ENCODE results near the gene OSBPL8.

The OSBPL8 gene

GRCh38 chr12:76556368-76556767, 3.2 kb downstream of the OSBPL8 start:
- peak overlapping the region; percentile 86; the same call in 1 of the 2 replicates for H3K4me2 ChIP-seq (ENCODE audit: low read length)
- no peaks in the 10 kb centered on the region for H3K27me3 ChIP-seq (ENCODE audit: insufficient read depth, low read length)
- H3K9me2 ChIP-seq (ENCODE audit: low read depth, low read length): no peaks in the 10 kb centered on the region
- H3F3A ChIP-seq (ENCODE audit: insufficient read depth, low read length): no peaks in the 10 kb centered on the region
- H3K4me1 ChIP-seq (ENCODE audit: insufficient read depth, low read length, severe bottlenecking): peaks cover 72% of the 10 kb centered on the region
- no peak overlapping the region; the same call in 1 of the 2 replicates for H3K9ac ChIP-seq (ENCODE audit: low read length)
- H3K4me3 ChIP-seq (ENCODE audit: low read depth, low read length, poor library complexity, severe bottlenecking): peak overlapping the region; percentile 17
- peak overlapping the region; percentile 60 for H3K27ac ChIP-seq (ENCODE audit: low read depth, low read length, poor library complexity, severe bottlenecking)
- H3K36me3 ChIP-seq (ENCODE audit: insufficient read depth, low read length): no peaks in the 10 kb centered on the region
- TF ChIP-seq CTCF (IDR thresholded peaks at IDR 0.05; ENCODE audit: low read length) (no peak), EZH2 (IDR thresholded peaks at IDR 0.05; ENCODE audit: borderline replicate concordance, low read length) (no peak)
- peaks cover 57% of the 10 kb centered on the region for H3K79me2 ChIP-seq (ENCODE audit: insufficient read depth, low read length)
- H3K9me3 ChIP-seq (ENCODE audit: low read length): no peaks in the 10 kb centered on the region
- no peak overlapping the region for H2AFZ ChIP-seq (ENCODE audit: low read length)
- no peaks in the 10 kb centered on the region for H4K20me1 ChIP-seq (ENCODE audit: insufficient read depth, low read length)

- TF ChIP-seq CTCF (IDR thresholded peaks at IDR 0.05; ENCODE audit: low read length) (no peak), EZH2 (IDR thresholded peaks at IDR 0.05; ENCODE audit: borderline replicate concordance, low read length) (no peak)
- Histone ChIP-seq H3K4me1 (ENCODE audit: insufficient read depth, low read length, severe bottlenecking) (peaks cover 72% of the 10 kb centered on the region), H2AFZ (ENCODE audit: low read length) (no peak overlapping the region), H3K9me3 (ENCODE audit: low read length) (no peaks in the 10 kb centered on the region), H3K9me2 (ENCODE audit: low read depth, low read length) (no peaks in the 10 kb centered on the region), H3F3A (ENCODE audit: insufficient read depth, low read length) (no peaks in the 10 kb centered on the region), H3K27me3 (ENCODE audit: insufficient read depth, low read length) (no peaks in the 10 kb centered on the region), H3K79me2 (ENCODE audit: insufficient read depth, low read length) (peaks cover 62% of the 10 kb centered on the region), H3K4me3 (ENCODE audit: low read depth, low read length, poor library complexity, severe bottlenecking) (peak overlapping the region; percentile 17), H3K4me2 (ENCODE audit: low read length) (peak overlapping the region; percentile 86; the same call in 1 of the 2 replicates), H4K20me1 (ENCODE audit: insufficient read depth, low read length) (no peaks in the 10 kb centered on the region), H3K36me3 (ENCODE audit: insufficient read depth, low read length) (no peaks in the 10 kb centered on the region), H3K9ac (ENCODE audit: low read length) (no peak overlapping the region; the same call in 1 of the 2 replicates), H3K27ac (ENCODE audit: low read depth, low read length, poor library complexity, severe bottlenecking) (peak overlapping the region; percentile 60)
Observed at GRCh38 chr12:76555797-76556196, 3.8 kb downstream of the OSBPL8 start.

GRCh38 chr12:76555231-76555767, 4.3 kb downstream of the OSBPL8 start:
- Histone ChIP-seq H3K9me3 (ENCODE audit: low read length) (no peaks in the 10 kb centered on the region), H3K79me2 (ENCODE audit: insufficient read depth, low read length) (peaks cover 67% of the 10 kb centered on the region), H3F3A (ENCODE audit: insufficient read depth, low read length) (no peaks in the 10 kb centered on the region), H3K27ac (ENCODE audit: low read depth, low read length, poor library complexity, severe bottlenecking) (peak overlapping the region; percentile 60), H3K9me2 (ENCODE audit: low read depth, low read length) (no peaks in the 10 kb centered on the region), H3K4me2 (ENCODE audit: low read length) (peak overlapping the region; percentile 86; the same call in 1 of the 2 replicates), H3K4me1 (ENCODE audit: insufficient read depth, low read length, severe bottlenecking) (peaks cover 69% of the 10 kb centered on the region), H3K9ac (ENCODE audit: low read length) (no peak overlapping the region), H3K36me3 (ENCODE audit: insufficient read depth, low read length) (no peaks in the 10 kb centered on the region), H3K4me3 (ENCODE audit: low read depth, low read length, poor library complexity, severe bottlenecking) (no peak overlapping the region), H2AFZ (ENCODE audit: low read length) (no peak overlapping the region), H3K27me3 (ENCODE audit: insufficient read depth, low read length) (no peaks in the 10 kb centered on the region), H4K20me1 (ENCODE audit: insufficient read depth, low read length) (no peaks in the 10 kb centered on the region)
- TF ChIP-seq CTCF (IDR thresholded peaks at IDR 0.05; ENCODE audit: low read length): no peak
- TF ChIP-seq EZH2 (IDR thresholded peaks at IDR 0.05; ENCODE audit: borderline replicate concordance, low read length): no peak
